Stimulated activated CD8-positive, alpha-beta memory T cell treated with anti-CD3 and anti-CD28 coated beads, Interleukin-12 subunit alpha, Interleukin-12 subunit beta, amount 100 ng/mL, for 24 hours (primary cell): Measurements from ENCODE around the gene RYR2.

Source experiments
- DNase-seq: peaks from one replicate; pipeline ENCODE4 v3.0.0-alpha.2; 2020; ENCODE audit errors: extremely low read depth

RYR2 gene

GRCh38 chr1:237041795-237042525 is at the start of gene RYR2:
Gene RYR2 (plus strand): TSS chr1:237042184. CDS start chr1:237042522, 338 bp downstream.
- no peak for DNase-seq

- no peak for DNase-seq
Measured at GRCh38 chr1:236992449-236992848, 49.5 kb upstream of the RYR2 start.

GRCh38 chr1:236994450-236994849 is 47.5 kb upstream of the RYR2 start:
- no peak for DNase-seq

- no peak for DNase-seq
Measured at GRCh38 chr1:236997361-236997760, 44.6 kb upstream of the RYR2 start.

GRCh38 chr1:236997882-236998281 is 44.1 kb upstream of the RYR2 start:
- no peak for DNase-seq

GRCh38 chr1:236998546-236998945 is 43.4 kb upstream of the RYR2 start:
- no peak for DNase-seq

- DNase-seq: no peak
Measured at GRCh38 chr1:237000191-237000590, 41.8 kb upstream of the RYR2 start.

GRCh38 chr1:237003516-237003915 is 38.5 kb upstream of the RYR2 start:
- DNase-seq: no peak

- DNase-seq: no peak
Measured at GRCh38 chr1:237004116-237004515, 37.9 kb upstream of the RYR2 start, which contains the start of gene MT1HL1. Gene MT1HL1 (minus strand): TSS chr1:237004441. CDS start chr1:237004372, 69 bp downstream.

- no peak for DNase-seq
Measured at GRCh38 chr1:237005674-237006073, 36.3 kb upstream of the RYR2 start.

GRCh38 chr1:237007147-237007881 is 34.7 kb upstream of the RYR2 start:
- no peak for DNase-seq

- no peak for DNase-seq
Measured at GRCh38 chr1:237009611-237010010, 32.4 kb upstream of the RYR2 start.

- DNase-seq: no peak
Measured at GRCh38 chr1:237011432-237011831, 30.6 kb upstream of the RYR2 start.

- DNase-seq: no peak
Measured at GRCh38 chr1:237012361-237012760, 29.6 kb upstream of the RYR2 start.

GRCh38 chr1:237012788-237013383 is 29.1 kb upstream of the RYR2 start:
- DNase-seq: no peak

GRCh38 chr1:237013608-237014007 is 28.4 kb upstream of the RYR2 start:
- no peak for DNase-seq

GRCh38 chr1:237016626-237017025 is 25.4 kb upstream of the RYR2 start:
- no peak for DNase-seq

- no peak for DNase-seq
Measured at GRCh38 chr1:237018896-237019295, 23.1 kb upstream of the RYR2 start.

GRCh38 chr1:237025358-237026074 is 16.5 kb upstream of the RYR2 start:
- no peak for DNase-seq

GRCh38 chr1:237029240-237029639 is 12.7 kb upstream of the RYR2 start:
- DNase-seq: no peak

- no peak for DNase-seq
Measured at GRCh38 chr1:237029850-237030535, 12.0 kb upstream of the RYR2 start.

GRCh38 chr1:237031480-237031879 is 10.5 kb upstream of the RYR2 start:
- no peak for DNase-seq
